IPS DF 6.9 (cell line): ENCODE measurements around the gene NAA60.

ENCODE experiments used
- DNase-seq: peaks from one replicate; pipeline ENCODE4 v3.0.0-alpha.2; 2013; ENCODE audit warnings: low read depth, low spot score
- H3K27ac ChIP-seq: one replicate; pipeline ENCODE4 v1.5.1; 2013; ENCODE audit warnings: low read length, control low read depth
- H3K27me3 ChIP-seq: 2 replicates; pipeline ENCODE4 v1.6.1; 2013; ENCODE audit warnings: mild to moderate bottlenecking, low read length; ENCODE audit not compliant: control insufficient read depth, insufficient read depth
- H3K36me3 ChIP-seq: 2 replicates; pipeline ENCODE4 v1.6.1; 2013; ENCODE audit warnings: low read length; ENCODE audit not compliant: control insufficient read depth, insufficient read depth
- H3K4me1 ChIP-seq: 2 replicates; pipeline ENCODE4 v1.6.1; 2013; ENCODE audit warnings: low read length; ENCODE audit not compliant: control insufficient read depth, insufficient read depth
- H3K4me3 ChIP-seq: 2 replicates; pipeline ENCODE4 v1.5.1; 2013; ENCODE audit warnings: mild to moderate bottlenecking, low read length
- H3K9me3 ChIP-seq: 2 replicates; pipeline ENCODE4 v1.6.1; 2013; ENCODE audit warnings: low read length, inconsistent platforms; ENCODE audit not compliant: control insufficient read depth, insufficient read depth
- WGBS: extraction: QIAGEN DNeasy Blood & Tissue Kit; methylation state at CpG from one replicate; pipeline ENCODE4 v1.1.7; 2013; ENCODE audit warnings: mixed read lengths, missing lambda C conversion rate; ENCODE audit not compliant: insufficient read length, insufficient coverage; 5-methylcytosine and 5-hydroxymethylcytosine counted together

NAA60 gene

GRCh38 chr16:3443108-3444031, at the start of gene NAA60, which contains the start of gene ZNF597:
Gene NAA60 (plus strand): TSS chr16:3443680. CDS start chr16:3476228, 32,548 bp downstream.
Gene ZNF597 (minus strand): TSS chr16:3443504. CDS start chr16:3443153, 351 bp downstream.
- peak within 1 kb of the TSS; percentile 67; the same call in 1 of the 2 replicates for H3K4me3 ChIP-seq
- peak; percentile 57 for DNase-seq
- H3K27ac ChIP-seq: no peak within 1 kb of the TSS
- no peaks in the 10 kb centered on the region for H3K36me3 ChIP-seq
- no peaks in the 10 kb centered on the region for H3K27me3 ChIP-seq
- no peaks in the 10 kb centered on the region for H3K4me1 ChIP-seq
- H3K9me3 ChIP-seq: no peaks in the 10 kb centered on the region
- no CpG with 5 or more reads among the region's 61 CpGs for WGBS

DNA sequence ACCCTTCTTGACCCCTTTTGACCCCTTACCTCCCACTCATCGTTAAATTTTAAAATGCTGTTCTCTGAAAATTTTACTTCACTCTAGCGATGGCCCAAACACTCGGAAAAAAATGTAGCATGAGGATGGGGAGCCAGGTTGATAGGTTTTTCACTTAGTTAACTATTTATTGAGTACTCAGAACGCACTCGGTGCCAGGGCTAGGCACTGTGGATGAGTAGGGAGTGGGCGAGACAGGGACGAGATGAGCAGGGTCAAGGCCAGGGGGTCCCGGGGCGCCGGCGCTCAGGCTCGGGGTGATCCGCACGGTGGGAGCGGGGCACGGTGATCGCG, 43.1 kb upstream of the NAA60 start:
- DNase-seq: no peak
- Histone ChIP-seq H3K4me3 (peak overlapping the region; percentile 57), H3K27me3 (no peaks in the 10 kb centered on the region), H3K4me1 (no peaks in the 10 kb centered on the region), H3K36me3 (peaks cover 11% of the 10 kb centered on the region), H3K27ac (no peak overlapping the region), H3K9me3 (no peaks in the 10 kb centered on the region)
- WGBS: no CpG with 5 or more reads among the region's 18 CpGs

- no peak within 1 kb of the TSS for H3K27ac ChIP-seq
- no peaks in the 10 kb centered on the region for H3K27me3 ChIP-seq
- H3K36me3 ChIP-seq: peaks cover 11% of the 10 kb centered on the region
- no CpG with 5 or more reads among the region's 95 CpGs for WGBS
- H3K9me3 ChIP-seq: no peaks in the 10 kb centered on the region
- no peaks in the 10 kb centered on the region for H3K4me1 ChIP-seq
- peak within 1 kb of the TSS; percentile 83 for H3K4me3 ChIP-seq
- peak; percentile 95 for DNase-seq
Observed at GRCh38 chr16:3400779-3401688, 42.4 kb upstream of the NAA60 start, which contains the start of the genes ZNF174 and ZSCAN32. Gene ZNF174 (plus strand): TSS chr16:3401215. CDS start chr16:3402005, 790 bp downstream. Gene ZSCAN32 (minus strand): TSS chr16:3401004. CDS start chr16:3397557, 3,447 bp downstream.

GRCh38 chr16:3401719-3402397, 41.6 kb upstream of the NAA60 start:
- H3K4me1 ChIP-seq: no peaks in the 10 kb centered on the region
- no peaks in the 10 kb centered on the region for H3K9me3 ChIP-seq
- H3K27ac ChIP-seq: no peak overlapping the region
- peak overlapping the region; percentile 83; the same call in 1 of the 2 replicates for H3K4me3 ChIP-seq
- H3K27me3 ChIP-seq: no peaks in the 10 kb centered on the region
- WGBS: no CpG with 5 or more reads among the region's 17 CpGs
- DNase-seq: no peak
- H3K36me3 ChIP-seq: peaks cover 6% of the 10 kb centered on the region

DNA sequence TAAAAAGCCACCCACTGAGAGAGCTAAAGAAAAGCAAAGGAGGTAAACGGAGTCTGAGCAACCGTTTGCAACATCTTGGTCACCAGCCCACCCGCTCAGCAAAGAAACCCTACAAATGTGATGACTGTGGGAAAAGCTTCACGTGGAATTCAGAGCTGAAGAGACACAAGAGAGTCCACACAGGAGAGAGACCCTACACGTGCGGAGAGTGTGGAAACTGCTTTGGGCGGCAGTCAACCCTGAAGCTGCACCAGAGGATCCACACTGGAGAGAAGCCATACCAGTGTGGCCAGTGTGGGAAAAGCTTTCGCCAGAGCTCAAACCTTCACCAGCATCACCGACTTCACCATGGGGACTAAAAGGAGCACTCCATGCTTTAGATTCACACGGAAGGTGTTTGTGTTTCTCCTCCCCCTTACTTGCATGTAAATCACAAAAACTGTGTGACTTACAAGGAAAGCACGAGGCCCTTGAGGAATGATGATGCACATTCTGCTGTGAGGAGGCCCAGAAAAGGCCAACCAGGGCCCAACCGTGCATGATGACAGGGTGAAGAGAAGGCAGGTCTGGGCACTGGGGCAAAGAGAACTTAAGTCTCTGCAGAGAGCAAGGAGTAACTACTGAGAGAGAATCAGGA, 34.8 kb upstream of the NAA60 start:
- no CpG with 5 or more reads among the region's 12 CpGs for WGBS
- Histone ChIP-seq H3K9me3 (peaks cover 16% of the 10 kb centered on the region), H3K4me3 (no peak overlapping the region), H3K4me1 (no peaks in the 10 kb centered on the region), H3K36me3 (peaks cover 12% of the 10 kb centered on the region), H3K27ac (no peak overlapping the region), H3K27me3 (no peaks in the 10 kb centered on the region)
- no peak for DNase-seq

DNA sequence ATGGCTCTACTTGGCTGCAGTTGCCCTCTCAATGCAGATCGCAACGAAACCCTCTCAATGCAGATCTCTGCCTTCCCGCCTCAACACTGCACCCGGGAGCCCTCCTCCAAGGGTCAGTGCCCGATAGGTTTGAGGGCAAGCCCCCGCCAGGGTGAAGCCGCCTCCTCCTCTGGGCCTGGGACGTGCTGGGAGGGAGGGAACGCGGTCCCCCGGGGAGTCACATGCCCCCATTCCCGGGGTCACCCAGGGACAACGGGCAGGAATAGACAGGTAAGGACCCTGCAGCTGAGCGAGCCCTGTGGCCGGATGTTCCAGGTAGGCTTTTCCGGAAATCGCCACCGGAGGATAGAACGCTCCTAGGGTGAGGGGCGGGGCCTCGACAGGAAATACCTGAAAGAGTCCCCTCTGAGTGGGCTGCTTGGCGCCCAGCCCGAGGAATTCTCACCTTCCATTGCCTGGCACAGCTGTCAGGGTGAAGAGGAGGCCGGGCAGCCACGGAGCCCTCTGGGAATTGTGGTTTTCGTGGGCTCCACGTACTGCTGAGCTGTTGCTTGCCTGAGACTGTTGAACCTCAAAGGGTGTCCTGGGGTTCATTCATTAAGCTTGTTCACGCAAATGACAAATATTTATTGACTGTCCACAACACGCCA, 29.6 kb upstream of the NAA60 start:
- Histone ChIP-seq H3K27ac (no peak overlapping the region), H3K9me3 (peaks cover 3% of the 10 kb centered on the region), H3K27me3 (no peaks in the 10 kb centered on the region), H3K4me3 (no peak overlapping the region), H3K36me3 (peaks cover 2% of the 10 kb centered on the region), H3K4me1 (no peaks in the 10 kb centered on the region)
- no peak for DNase-seq
- WGBS: no CpG with 5 or more reads among the region's 29 CpGs

GRCh38 chr16:3431779-3432219, 11.7 kb upstream of the NAA60 start:
- H3K36me3 ChIP-seq: no peaks in the 10 kb centered on the region
- no CpG with 5 or more reads among the region's 26 CpGs for WGBS
- no peaks in the 10 kb centered on the region for H3K4me1 ChIP-seq
- no peaks in the 10 kb centered on the region for H3K27me3 ChIP-seq
- no peak for DNase-seq
- no peak overlapping the region for H3K4me3 ChIP-seq
- no peak overlapping the region for H3K27ac ChIP-seq
- no peaks in the 10 kb centered on the region for H3K9me3 ChIP-seq

- no peaks in the 10 kb centered on the region for H3K9me3 ChIP-seq
- no peaks in the 10 kb centered on the region for H3K27me3 ChIP-seq
- H3K27ac ChIP-seq: no peak overlapping the region
- H3K4me3 ChIP-seq: no peak overlapping the region
- DNase-seq: no peak
- H3K4me1 ChIP-seq: no peaks in the 10 kb centered on the region
- no peaks in the 10 kb centered on the region for H3K36me3 ChIP-seq
Observed at GRCh38 chr16:3434373-3434772, 9.1 kb upstream of the NAA60 start.

DNA sequence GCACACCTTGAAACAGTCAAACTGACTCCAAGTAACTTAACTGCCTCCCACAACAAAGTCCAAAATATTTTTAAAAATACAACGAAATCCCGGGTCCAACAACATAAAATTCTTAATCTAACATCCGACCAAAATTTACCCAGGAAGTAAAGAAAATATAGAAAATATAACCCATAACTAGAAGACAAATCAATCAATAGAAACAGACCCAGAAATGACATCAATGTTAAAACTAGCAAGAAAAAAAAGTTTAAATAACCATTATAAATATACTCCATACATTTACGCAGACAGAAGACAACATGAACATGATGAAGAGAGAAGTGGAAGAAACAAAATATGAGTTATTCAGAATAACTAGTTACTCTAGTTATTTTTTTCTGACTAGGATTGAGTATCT, 3.8 kb upstream of the NAA60 start:
- no peak overlapping the region for H3K4me3 ChIP-seq
- H3K36me3 ChIP-seq: no peaks in the 10 kb centered on the region
- no peaks in the 10 kb centered on the region for H3K27me3 ChIP-seq
- H3K9me3 ChIP-seq: no peaks in the 10 kb centered on the region
- H3K27ac ChIP-seq: no peak overlapping the region
- no peaks in the 10 kb centered on the region for H3K4me1 ChIP-seq
- 100% methylated on average over 3 of the region's 4 CpGs for WGBS
- DNase-seq: no peak
